H9 (cell line): ENCODE results near the gene GALNT9. TPM values are rescaled to one million over a fixed set of nuclear protein-coding genes. Genes with fewer than 3 reads are reported as not detected.

Source experiments
- DNase-seq: peaks from one replicate; pipeline ENCODE4 v3.0.0-alpha.2; 2017
- H2AFZ ChIP-seq: one replicate; pipeline ENCODE4 v1.6.1; 2013; ENCODE audit warnings: mild to moderate bottlenecking, low read length, control low read depth, moderate library complexity
- H2AK5ac ChIP-seq: 2 replicates; pipeline ENCODE4 v1.6.1; 2013; ENCODE audit warnings: low read length, control low read depth, mixed read lengths; ENCODE audit not compliant: insufficient read length
- H2BK120ac ChIP-seq: one replicate; pipeline ENCODE4 v1.6.1; 2013; ENCODE audit warnings: low read depth, mild to moderate bottlenecking, low read length, control low read depth, inconsistent platforms; ENCODE audit not compliant: poor library complexity, severe bottlenecking
- H2BK12ac ChIP-seq: 2 replicates; pipeline ENCODE4 v1.6.1; 2013; ENCODE audit warnings: low read length, control low read depth, mixed read lengths, low read depth; ENCODE audit not compliant: insufficient read length
- H2BK15ac ChIP-seq: 2 replicates; pipeline ENCODE4 v1.6.1; 2013; ENCODE audit warnings: low read depth, low read length, control low read depth
- H2BK20ac ChIP-seq: one replicate; pipeline ENCODE4 v1.6.1; 2013; ENCODE audit warnings: low read depth, mild to moderate bottlenecking, low read length, control low read depth, inconsistent platforms; ENCODE audit not compliant: poor library complexity, severe bottlenecking
- H2BK5ac ChIP-seq: 2 replicates; pipeline ENCODE4 v1.6.1; 2013; ENCODE audit warnings: low read length, control low read depth, mixed read lengths; ENCODE audit not compliant: insufficient read length
- H3K14ac ChIP-seq: 2 replicates; pipeline ENCODE4 v1.6.1; 2013; ENCODE audit warnings: low read length, control low read depth; ENCODE audit not compliant: insufficient read depth
- H3K18ac ChIP-seq: 2 replicates; pipeline ENCODE4 v1.6.1; 2013; ENCODE audit warnings: low read depth, mild to moderate bottlenecking, mixed read lengths, low read length, control low read depth; ENCODE audit not compliant: insufficient read length
- H3K23ac ChIP-seq: 2 replicates; pipeline ENCODE4 v1.6.1; 2013; ENCODE audit warnings: low read length, control low read depth, mixed read lengths, low read depth; ENCODE audit not compliant: insufficient read length
- H3K23me2 ChIP-seq: 2 replicates; pipeline ENCODE4 v1.6.1; 2013; ENCODE audit warnings: low read depth, mild to moderate bottlenecking, mixed read lengths, low read length, control low read depth; ENCODE audit not compliant: insufficient read length, poor library complexity, severe bottlenecking
- H3K27ac ChIP-seq: 2 replicates; pipeline ENCODE4 v1.5.1; 2013; ENCODE audit warnings: low read length, control low read depth, mixed read lengths, low read depth; ENCODE audit not compliant: insufficient read length
- H3K27me3 ChIP-seq: 2 replicates; pipeline ENCODE4 v1.6.1; 2013; ENCODE audit warnings: low read length, control low read depth, inconsistent platforms; ENCODE audit not compliant: insufficient read depth
- H3K4ac ChIP-seq: 2 replicates; pipeline ENCODE4 v1.6.1; 2013; ENCODE audit warnings: low read depth, mild to moderate bottlenecking, control low read depth, inconsistent platforms, low read length, moderate library complexity
- H3K4me1 ChIP-seq: 2 replicates; pipeline ENCODE4 v1.6.1; 2013; ENCODE audit warnings: low read length, control low read depth, inconsistent platforms; ENCODE audit not compliant: insufficient read depth
- H3K4me2 ChIP-seq: 2 replicates; pipeline ENCODE4 v1.6.1; 2013; ENCODE audit warnings: low read length, control low read depth, mixed read lengths; ENCODE audit not compliant: insufficient read length, insufficient read depth
- H3K56ac ChIP-seq: 2 replicates; pipeline ENCODE4 v1.6.1; 2013; ENCODE audit warnings: low read depth, mild to moderate bottlenecking, mixed read lengths, low read length, control low read depth; ENCODE audit not compliant: insufficient read length
- H3K79me1 ChIP-seq: 2 replicates; pipeline ENCODE4 v1.6.1; 2013; ENCODE audit warnings: low read depth, mild to moderate bottlenecking, moderate library complexity, low read length, control low read depth, inconsistent platforms; ENCODE audit not compliant: insufficient read depth, poor library complexity, severe bottlenecking
- H3K79me2 ChIP-seq: 2 replicates; pipeline ENCODE4 v1.6.1; 2013; ENCODE audit warnings: low read length, control low read depth, inconsistent platforms; ENCODE audit not compliant: insufficient read depth
- H3K9ac ChIP-seq: 2 replicates; pipeline ENCODE4 v1.6.1; 2013; ENCODE audit warnings: low read length, control low read depth, mixed read lengths; ENCODE audit not compliant: insufficient read length; ENCODE audit errors: extremely low read depth
- H3K9me3 ChIP-seq: one replicate; pipeline ENCODE4 v1.6.1; 2013; ENCODE audit warnings: low read depth, low read length, inconsistent platforms; ENCODE audit not compliant: control insufficient read depth
- H3T11ph ChIP-seq: one replicate; pipeline ENCODE4 v1.6.1; 2013; ENCODE audit warnings: mild to moderate bottlenecking, low read length, control low read depth, inconsistent platforms
- H4K20me1 ChIP-seq: one replicate; pipeline ENCODE4 v1.6.1; 2013; ENCODE audit not compliant: control insufficient read depth, insufficient read length, insufficient read depth
- H4K5ac ChIP-seq: 2 replicates; pipeline ENCODE4 v1.6.1; 2013; ENCODE audit warnings: low read depth, mild to moderate bottlenecking, mixed read lengths, low read length, control low read depth; ENCODE audit not compliant: insufficient read length
- H4K8ac ChIP-seq: replicated peaks from 2 replicates; pipeline ENCODE4 v1.6.1; 2013; ENCODE audit warnings: low read length, control low read depth, mixed read lengths, low read depth; ENCODE audit not compliant: insufficient read length
- H4K91ac ChIP-seq: 2 replicates; pipeline ENCODE4 v1.6.1; 2013; ENCODE audit warnings: low read depth, mild to moderate bottlenecking, moderate library complexity, mixed read lengths, low read length, control low read depth; ENCODE audit not compliant: insufficient read length
- H3K27ac Mint-ChIP-seq, 3 experiments: 2 replicates in 2 of 3; 3 replicates in 1 of 3; pipeline ENCODE4 v1.8.0; 2020 to 2021; ENCODE audit warnings: mixed read lengths in 3 of 3, mild to moderate bottlenecking in 1 of 3, moderate library complexity in 1 of 3
- H3K27me3 Mint-ChIP-seq: 2 replicates; pipeline ENCODE4 v1.8.0; 2021; ENCODE audit warnings: low read depth, mild to moderate bottlenecking, moderate library complexity, mixed read lengths
- H3K36me3 Mint-ChIP-seq, 3 experiments: 2 replicates in 2 of 3; 3 replicates in 1 of 3; pipeline ENCODE4 v1.8.0; 2020 to 2021; ENCODE audit warnings: low read depth in 3 of 3, mixed read lengths in 3 of 3; ENCODE audit not compliant: insufficient read depth in 1 of 3
- H3K4me1 Mint-ChIP-seq, 2 experiments: 2 replicates each; pipeline ENCODE4 v1.8.0; 2020; ENCODE audit warnings: mixed read lengths in 2 of 2
- H3K4me3 Mint-ChIP-seq, 2 experiments: 2 replicates in 1 of 2; 3 replicates in 1 of 2; pipeline ENCODE4 v1.8.0; 2020 to 2021; ENCODE audit warnings: mild to moderate bottlenecking in 2 of 2, mixed read lengths in 2 of 2, moderate library complexity in 1 of 2
- H3K9me3 Mint-ChIP-seq, 2 experiments: 2 replicates in 1 of 2; 3 replicates in 1 of 2; pipeline ENCODE4 v1.8.0; 2020; ENCODE audit warnings: mild to moderate bottlenecking in 2 of 2, mixed read lengths in 2 of 2, moderate library complexity in 1 of 2
- CTCF ChIP-seq: fragments of 200-600 bp; sonication (generic); conservative IDR thresholded peaks from 3 replicates; pipeline ENCODE4 v1.8.0; 2021; ENCODE audit warnings: antibody characterized with exemption, mild to moderate bottlenecking
- WGBS: extraction: QIAGEN DNeasy Blood & Tissue Kit; methylation state at CpG from one replicate; pipeline ENCODE4 v1.1.7; 2013; ENCODE audit warnings: missing lambda C conversion rate, low lambda C conversion rate, mixed read lengths; ENCODE audit not compliant: insufficient read length; ENCODE audit errors: extremely low coverage; 5-methylcytosine and 5-hydroxymethylcytosine counted together
- total RNA-seq: library from RNA; stranded (reverse); gene quantifications from 2 replicates; pipeline ENCODE4 v1.2.1, GENCODE V29; 2021

Gene GALNT9
- total RNA-seq, 1 experiment from 2014 or later = 0.35 TPM

- Histone ChIP-seq H3K9ac (no peak overlapping the region), H2AK5ac (no peak overlapping the region), H2BK15ac (no peak overlapping the region), H3K27ac (no peak overlapping the region), H3K9me3 (peaks cover 6% of the 10 kb centered on the region), H3T11ph (no peak overlapping the region), H4K91ac (no peak overlapping the region), H2BK5ac (no peak overlapping the region), H2BK20ac (no peak overlapping the region), H2AFZ (no peak overlapping the region), H3K14ac (no peak overlapping the region), H3K23ac (no peak overlapping the region), H3K4me2 (no peak overlapping the region), H3K79me1 (no peaks in the 10 kb centered on the region), H3K4me1 (no peaks in the 10 kb centered on the region), H3K4ac (no peak overlapping the region), H3K18ac (no peak overlapping the region), H3K27me3 (no peaks in the 10 kb centered on the region; the same call in 1 of the 2 replicates), H4K20me1 (no peaks in the 10 kb centered on the region), H2BK120ac (no peak overlapping the region), H3K23me2 (no peaks in the 10 kb centered on the region), H4K8ac (no peak overlapping the region), H4K5ac (no peak overlapping the region), H3K79me2 (no peaks in the 10 kb centered on the region), H3K56ac (no peak overlapping the region), H2BK12ac (no peak overlapping the region)
- H3K9me3 Mint-ChIP-seq = peaks cover 14 to 17% of the 10 kb centered on the region in 2 experiments; a peak in 4 of 5 replicates
- WGBS = no CpG with 5 or more reads among the region's 26 CpGs
- DNase-seq = no peak
- peaks cover 0 to 5% (median 0%) of the 10 kb centered on the region in 3 experiments; a peak in 2 of 7 replicates for H3K36me3 Mint-ChIP-seq
- H3K27me3 Mint-ChIP-seq = peaks cover 77% of the 10 kb centered on the region
- H3K27ac Mint-ChIP-seq = no peak overlapping the region; a peak in 1 of 7 replicates
- no peak overlapping the region for H3K4me3 Mint-ChIP-seq
- no peak for TF ChIP-seq CTCF
- no peaks in the 10 kb centered on the region for H3K4me1 Mint-ChIP-seq
Measured at GRCh38 chr12:132314516-132315233, 14.7 kb downstream of the GALNT9 start.
